Upper lobe of left lung (tissue), 6 donors: ENCODE measurements around the gene DENND10. TPM values are rescaled to one million over a fixed set of nuclear protein-coding genes. Genes with fewer than 3 reads are reported as not detected.
"Not testable (repeated sequence)": the region's sequence is repeated elsewhere in the genome, so short reads cannot be mapped to it uniquely, and the experiment has no call there.

Source experiments
- ATAC-seq, 2 donors: fragments of 200-7000 bp; cut with Tn5 transposase; one replicate each; pipeline ENCODE4 v1.9.1; 2022; ENCODE audit warnings: mild to moderate bottlenecking in 2 of 2, moderate library complexity in 2 of 2; ENCODE audit not compliant: low FRiP score in 2 of 2
- DNase-seq, 2 donors: peaks; one replicate each; pipeline ENCODE4 v3.0.0-alpha.2; 2019 to 2020
- H3K27ac ChIP-seq, 4 donors: fragments of 200-600 bp; sonication (generic); one replicate each; pipeline ENCODE4 v1.5.1; 2016 to 2019
- H3K27me3 ChIP-seq, 4 donors: fragments of 200-600 bp; sonication (generic); one replicate each; pipeline ENCODE4 v1.5.1; 2017 to 2019
- H3K36me3 ChIP-seq, 4 donors: fragments of 200-600 bp; sonication (generic); one replicate each; pipeline ENCODE4 v1.5.1; 2016 to 2019
- H3K4me1 ChIP-seq, 4 donors: fragments of 200-600 bp; sonication (generic); one replicate each; pipeline ENCODE4 v1.5.1; 2018 to 2019
- H3K4me3 ChIP-seq, 4 donors: fragments of 200-600 bp; sonication (generic); one replicate each; pipeline ENCODE4 v1.5.1; 2017 to 2019; ENCODE audit warnings: mild to moderate bottlenecking in 2 of 4, moderate library complexity in 1 of 4
- H3K9me3 ChIP-seq, 4 donors: fragments of 200-600 bp; sonication (generic); one replicate each; pipeline ENCODE4 v1.5.1; 2018 to 2019
- EP300 ChIP-seq, 4 donors: sonication (generic); formaldehyde crosslinking; IDR thresholded peaks; one replicate each; pipeline ENCODE4 v1.5.1; 2017; ENCODE audit warnings: antibody characterized with exemption in 4 of 4, control low read depth in 2 of 4
- POLR2A ChIP-seq, 4 donors: fragments of 450-650 bp; IDR thresholded peaks; one replicate each; pipeline ENCODE4 v1.5.1; 2016 to 2017; ENCODE audit warnings: antibody characterized with exemption in 4 of 4, mild to moderate bottlenecking in 2 of 4
- POLR2AphosphoS5 ChIP-seq, 2 donors: sonication (generic); formaldehyde crosslinking; IDR thresholded peaks; one replicate each; pipeline ENCODE4 v1.5.1; 2017; ENCODE audit warnings: antibody characterized with exemption in 2 of 2
- WGBS, 2 donors: methylation state at CpG; one replicate each; pipeline ENCODE4 v1.1.5; 2017 to 2018; 5-methylcytosine and 5-hydroxymethylcytosine counted together
- total RNA-seq, 6 donors: library from RNA; depleted of rRNA in 4 of 6; stranded (reverse); fragments of >200 nt in 4 of 6; gene quantifications; one replicate each; pipeline versions ENCODE4 v1.1.0 to v1.2.1, GENCODE V29; 2016 to 2021
- TF ChIP-seq, protein P1 (sequence below), 6 experiments: fragments of 450-650 bp in 4 of 6; fragments of 200-600 bp in 2 of 6; sonication (generic) in 2 of 6; IDR thresholded peaks; one replicate each; pipeline ENCODE4 v1.5.1; 2016 to 2019; ENCODE audit warnings: antibody characterized with exemption in 6 of 6
- donor health status: DM: no; HTN: no; CAD: no; lungs with moderate emphysema.
- donor health status: DM: no; HTN: yes; CAD: no; lungs with severe emphysema.

Gene DENND10
- total RNA-seq, 6 donors from 2014 or later, result 17.8 to 53.5 (median 29.9) TPM

DNA sequence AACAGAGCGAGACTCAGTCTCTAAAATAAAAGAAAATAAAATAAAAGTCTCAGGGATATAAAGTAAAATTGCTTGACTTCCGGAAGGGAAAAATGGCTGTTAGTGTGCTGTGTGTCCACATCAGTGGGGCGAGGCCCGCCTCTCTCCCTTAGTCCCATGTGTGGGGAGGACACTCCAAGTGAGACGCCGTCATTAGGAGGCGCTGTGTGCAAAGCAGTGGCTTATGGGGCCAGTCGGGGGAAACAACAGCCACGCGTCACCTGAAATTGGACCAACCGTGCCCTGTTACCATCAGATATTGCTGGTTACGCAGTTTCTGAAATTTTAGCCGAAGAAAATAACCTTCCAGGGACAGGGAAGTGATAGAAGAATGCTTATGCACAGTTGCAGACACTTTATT, 45.8 kb downstream of the DENND10 start:
- DNase-seq, result no peak
- Histone ChIP-seq H3K27me3 (no peaks in the 10 kb centered on the region), H3K9me3 (no peaks in the 10 kb centered on the region), H3K36me3 (peaks cover 7 to 76% (median 44%) of the 10 kb centered on the region in 4 donors), H3K4me3 (no peak overlapping the region), H3K4me1 (no peaks in the 10 kb centered on the region), H3K27ac (no peak overlapping the region)
- TF ChIP-seq, protein P1, sequence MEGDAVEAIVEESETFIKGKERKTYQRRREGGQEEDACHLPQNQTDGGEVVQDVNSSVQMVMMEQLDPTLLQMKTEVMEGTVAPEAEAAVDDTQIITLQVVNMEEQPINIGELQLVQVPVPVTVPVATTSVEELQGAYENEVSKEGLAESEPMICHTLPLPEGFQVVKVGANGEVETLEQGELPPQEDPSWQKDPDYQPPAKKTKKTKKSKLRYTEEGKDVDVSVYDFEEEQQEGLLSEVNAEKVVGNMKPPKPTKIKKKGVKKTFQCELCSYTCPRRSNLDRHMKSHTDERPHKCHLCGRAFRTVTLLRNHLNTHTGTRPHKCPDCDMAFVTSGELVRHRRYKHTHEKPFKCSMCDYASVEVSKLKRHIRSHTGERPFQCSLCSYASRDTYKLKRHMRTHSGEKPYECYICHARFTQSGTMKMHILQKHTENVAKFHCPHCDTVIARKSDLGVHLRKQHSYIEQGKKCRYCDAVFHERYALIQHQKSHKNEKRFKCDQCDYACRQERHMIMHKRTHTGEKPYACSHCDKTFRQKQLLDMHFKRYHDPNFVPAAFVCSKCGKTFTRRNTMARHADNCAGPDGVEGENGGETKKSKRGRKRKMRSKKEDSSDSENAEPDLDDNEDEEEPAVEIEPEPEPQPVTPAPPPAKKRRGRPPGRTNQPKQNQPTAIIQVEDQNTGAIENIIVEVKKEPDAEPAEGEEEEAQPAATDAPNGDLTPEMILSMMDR (IDR thresholded peaks at IDR 0.05), result no peak
- TF ChIP-seq POLR2A (IDR thresholded peaks at IDR 0.05) (no peak), POLR2AphosphoS5 (IDR thresholded peaks at IDR 0.05) (no peak), EP300 (IDR thresholded peaks at IDR 0.05) (no peak)
- WGBS, 2 donors, result 87% methylated on average over 13 of the region's 13 CpGs
- ATAC-seq, result no peak

DNA sequence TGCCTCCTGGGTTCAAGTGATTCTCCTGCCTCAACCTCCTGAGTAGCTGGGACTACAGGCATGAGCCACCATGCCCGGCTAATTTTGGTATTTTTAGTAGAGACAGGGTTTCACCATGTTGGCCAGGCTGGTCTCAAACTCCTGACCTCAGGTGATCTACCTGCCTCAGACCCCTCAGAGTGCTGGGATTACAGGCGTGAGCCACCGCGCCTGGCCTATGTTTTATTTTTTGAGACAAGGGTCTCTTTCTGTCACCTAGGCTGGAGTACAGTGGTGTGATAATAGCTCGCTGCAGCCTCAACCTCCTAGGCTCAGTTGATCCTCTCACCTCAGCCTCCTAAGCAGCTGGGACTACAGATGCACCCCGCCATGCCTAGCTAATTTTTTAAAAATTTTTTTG, 47.7 kb downstream of the DENND10 start:
- H3K36me3 ChIP-seq, result peaks cover 21 to 83% (median 56%) of the 10 kb centered on the region in 4 donors
- H3K4me1 ChIP-seq, H3K27me3 ChIP-seq, H3K9me3 ChIP-seq, ATAC-seq, DNase-seq, H3K4me3 ChIP-seq, H3K27ac ChIP-seq: not testable (repeated sequence)
- WGBS, 2 donors, result 96 to 100% methylated on average over 6 of the region's 6 CpGs

DNA sequence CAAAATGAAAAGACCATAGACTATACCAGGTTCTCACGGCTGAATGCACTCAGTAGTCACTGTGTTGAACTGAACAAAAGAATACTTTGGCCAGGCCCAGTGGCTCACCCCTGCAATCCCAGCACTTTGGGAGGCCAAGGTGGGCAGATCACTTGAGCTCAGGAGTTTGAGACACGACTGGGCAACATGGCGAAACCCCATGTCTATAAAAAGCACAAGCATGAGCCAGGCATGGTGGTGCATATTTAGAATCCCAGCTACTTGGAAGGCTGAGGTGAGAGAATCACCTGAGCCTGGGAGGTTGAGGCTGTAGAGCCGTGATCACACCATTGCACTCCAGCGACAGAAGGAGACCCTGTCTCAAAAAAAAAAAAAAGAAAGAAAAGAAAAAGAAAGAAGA, 49.1 kb downstream of the DENND10 start:
- Histone ChIP-seq H3K27ac (no peak overlapping the region), H3K4me1 (no peaks in the 10 kb centered on the region), H3K4me3 (no peak overlapping the region), H3K9me3 (no peaks in the 10 kb centered on the region), H3K27me3 (no peaks in the 10 kb centered on the region), H3K36me3 (peaks cover 21 to 77% (median 53%) of the 10 kb centered on the region in 4 donors)
- 93 to 98% methylated on average over 5 of the region's 5 CpGs for WGBS, 2 donors
- ATAC-seq (no peak), DNase-seq (no peak)
- TF ChIP-seq EP300 (IDR thresholded peaks at IDR 0.05) (no peak), POLR2AphosphoS5 (IDR thresholded peaks at IDR 0.05) (no peak), POLR2A (IDR thresholded peaks at IDR 0.05) (no peak)
- TF ChIP-seq, protein P1 (IDR thresholded peaks at IDR 0.05), result no peak

DNA sequence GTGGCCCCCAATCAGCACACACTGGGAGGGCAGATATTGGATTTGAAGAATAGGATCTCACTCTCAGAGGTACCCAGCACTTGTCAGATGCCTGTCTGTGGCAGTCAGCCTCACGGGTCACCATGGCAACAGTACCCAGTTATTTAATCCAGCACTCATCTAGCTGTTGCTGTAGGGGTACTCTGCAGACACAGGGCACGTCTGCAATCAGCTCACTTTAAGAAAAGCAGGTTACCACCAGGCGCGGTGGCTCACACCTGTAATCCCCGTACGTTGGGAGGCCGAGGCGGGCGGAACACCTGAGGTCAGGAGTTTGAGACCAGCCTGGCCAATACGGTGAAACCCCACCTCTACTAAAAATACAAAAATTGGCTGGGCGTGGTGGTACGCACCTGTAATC, 49.7 kb downstream of the DENND10 start:
- no peak for ATAC-seq
- Histone ChIP-seq H3K4me1 (no peaks in the 10 kb centered on the region), H3K4me3 (no peak overlapping the region), H3K9me3 (no peaks in the 10 kb centered on the region), H3K36me3 (peaks cover 18 to 74% (median 53%) of the 10 kb centered on the region in 4 donors), H3K27ac (no peak overlapping the region), H3K27me3 (no peaks in the 10 kb centered on the region)
- TF ChIP-seq EP300 (IDR thresholded peaks at IDR 0.05), result no peak
- no peak for TF ChIP-seq POLR2AphosphoS5 (IDR thresholded peaks at IDR 0.05)
- no peak for TF ChIP-seq POLR2A (IDR thresholded peaks at IDR 0.05)
- TF ChIP-seq, protein P1 (IDR thresholded peaks at IDR 0.05), result no peak
- WGBS, 2 donors, result 94 to 96% methylated on average over 11 to 12 of the region's 12 CpGs
- no peak for DNase-seq

DNA sequence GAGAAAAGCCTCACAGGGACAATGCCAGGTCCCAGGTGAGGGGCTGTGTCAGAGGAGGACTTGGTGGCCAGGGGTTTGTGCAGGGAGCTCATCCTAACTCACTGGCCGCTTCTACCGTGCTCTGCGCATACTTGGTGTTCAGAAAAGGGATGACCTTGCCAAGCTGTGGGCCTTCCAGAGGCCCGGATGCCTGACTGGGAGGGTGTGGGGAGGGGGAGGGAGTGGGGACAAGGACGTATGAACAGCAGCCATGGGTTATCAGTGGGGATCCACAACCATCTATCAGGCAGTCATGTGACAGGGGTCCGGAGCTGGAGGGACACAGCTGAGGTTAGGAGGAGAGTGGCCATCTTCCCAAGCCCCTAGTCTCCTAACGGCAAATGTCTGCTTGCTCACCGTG, 55.4 kb downstream of the DENND10 start:
- Histone ChIP-seq H3K36me3 (peaks cover 14 to 44% (median 38%) of the 10 kb centered on the region in 4 donors), H3K4me3 (no peak overlapping the region), H3K4me1 (peaks cover 0 to 2% (median under 1%) of the 10 kb centered on the region in 4 donors), H3K27ac (no peak overlapping the region), H3K27me3 (no peaks in the 10 kb centered on the region), H3K9me3 (no peaks in the 10 kb centered on the region)
- TF ChIP-seq POLR2AphosphoS5 (IDR thresholded peaks at IDR 0.05), result no peak
- TF ChIP-seq, protein P1 (IDR thresholded peaks at IDR 0.05), result no peak
- no peak for TF ChIP-seq POLR2A (IDR thresholded peaks at IDR 0.05)
- TF ChIP-seq EP300 (IDR thresholded peaks at IDR 0.05), result no peak
- WGBS, 2 donors, result 61 to 95% methylated on average over 7 to 8 of the region's 8 CpGs
- ATAC-seq (peak in 1 of 2 donors; percentile 32), DNase-seq (no peak)
